Hematopoietic multipotent progenitor cell (in vitro differentiated cells): ENCODE results near the gene SLIT3. TPM values are rescaled to one million over a fixed set of nuclear protein-coding genes. Genes with fewer than 3 reads are reported as not detected.

Source experiments
- DNase-seq, 3 donors: peaks; one replicate each; pipeline ENCODE4 v3.0.0-alpha.2; 2011 to 2015; ENCODE audit warnings: low read depth in 2 of 3, low spot score in 2 of 3
- total RNA-seq: library from RNA; depleted of rRNA; stranded (reverse); fragments of >200 nt; gene quantifications from one replicate; pipeline ENCODE4 v1.2.3, GENCODE V29; 2012

SLIT3 gene
- total RNA-seq, 1 donor, result under 0.01 TPM

- DNase-seq, result no peak
Measured at GRCh38 chr5:169299663-169300467, 1.1 kb downstream of the SLIT3 start.

GRCh38 chr5:169299191-169299662 is 1.7 kb downstream of the SLIT3 start:
- DNase-seq, result no peak

GRCh38 chr5:169298193-169298592 is 2.7 kb downstream of the SLIT3 start:
- DNase-seq, result no peak

- no peak for DNase-seq
Measured at GRCh38 chr5:169296419-169297143, 4.4 kb downstream of the SLIT3 start.

- no peak for DNase-seq
Measured at GRCh38 chr5:169295306-169295705, 5.6 kb downstream of the SLIT3 start.

- DNase-seq, result no peak
Measured at GRCh38 chr5:169294621-169295020, 6.3 kb downstream of the SLIT3 start.

GRCh38 chr5:169291877-169292276 is 9.1 kb downstream of the SLIT3 start:
- no peak for DNase-seq

GRCh38 chr5:169290895-169291294 is 10.0 kb downstream of the SLIT3 start:
- DNase-seq, result no peak

GRCh38 chr5:169289520-169289919 is 11.4 kb downstream of the SLIT3 start:
- DNase-seq, result no peak

- no peak for DNase-seq
Measured at GRCh38 chr5:169288066-169288930, 12.6 kb downstream of the SLIT3 start.

GRCh38 chr5:169287529-169287928 is 13.4 kb downstream of the SLIT3 start:
- no peak for DNase-seq

GRCh38 chr5:169286572-169287300 is 14.2 kb downstream of the SLIT3 start:
- DNase-seq, result no peak

- no peak for DNase-seq
Measured at GRCh38 chr5:169283887-169284286, 17.1 kb downstream of the SLIT3 start.

GRCh38 chr5:169281625-169282024 is 19.3 kb downstream of the SLIT3 start:
- no peak for DNase-seq

GRCh38 chr5:169280696-169281095 is 20.2 kb downstream of the SLIT3 start:
- no peak for DNase-seq

GRCh38 chr5:169280286-169280685 is 20.7 kb downstream of the SLIT3 start:
- DNase-seq, result no peak

- no peak for DNase-seq
Measured at GRCh38 chr5:169279125-169279524, 21.8 kb downstream of the SLIT3 start.

GRCh38 chr5:169273881-169274280 is 27.1 kb downstream of the SLIT3 start:
- DNase-seq, result no peak

GRCh38 chr5:169273451-169273850 is 27.5 kb downstream of the SLIT3 start:
- no peak for DNase-seq

GRCh38 chr5:169272731-169273427 is 28.1 kb downstream of the SLIT3 start:
- DNase-seq, result no peak
